ENCODE results near the gene SEMA3C. TPM values are rescaled to one million over a fixed set of nuclear protein-coding genes. Genes with fewer than 3 reads are reported as not detected.

SEMA3C gene
- total RNA-seq, 2 experiments from 2014 or later, result not detected

DNA sequence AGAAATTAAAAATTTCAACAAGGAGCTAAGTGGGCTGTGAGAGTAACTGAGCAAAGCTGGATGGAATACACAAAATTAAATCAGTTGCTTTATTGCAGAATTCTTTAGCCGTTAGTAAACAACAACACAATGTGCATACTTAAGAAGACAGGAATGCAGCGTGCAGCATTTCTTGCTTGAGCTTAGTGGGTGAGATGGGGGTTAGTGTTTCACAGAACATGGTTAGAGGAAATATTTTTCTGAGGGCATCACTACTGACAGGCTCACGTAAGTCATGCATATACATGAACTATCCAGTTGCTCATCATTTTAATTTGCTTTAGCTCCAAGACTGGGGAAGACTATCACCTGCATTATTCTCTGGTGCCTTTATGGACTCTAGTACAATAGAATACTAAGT, 199.6 kb downstream of the SEMA3C start:
- no peaks in the 10 kb centered on the region for H3K27me3 Mint-ChIP-seq
- POLR2A ChIA-PET, result no interaction called here

DNA sequence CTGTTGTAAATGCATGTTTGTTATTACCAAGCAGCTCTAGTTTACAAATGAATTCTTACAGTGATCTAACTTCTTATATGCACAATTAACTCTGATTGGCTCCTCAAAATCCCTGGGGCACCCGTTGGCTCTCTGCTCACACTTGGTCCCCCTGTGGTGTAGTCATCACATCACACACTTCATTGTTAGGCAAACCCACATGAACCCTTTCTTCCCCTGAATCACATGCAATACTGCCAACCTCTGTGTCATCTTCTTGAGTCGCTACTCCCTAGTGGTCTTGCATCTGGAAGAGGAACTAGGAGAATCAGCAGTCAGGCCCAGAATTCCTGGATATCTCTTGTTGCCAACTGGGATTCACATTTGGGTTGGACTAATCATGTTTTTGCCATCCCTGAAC, 207.3 kb downstream of the SEMA3C start:
- intact Hi-C loops (cut with micrococcal nuclease), result no loop called here
- peaks cover 8% of the 10 kb centered on the region for H3K9me3 Mint-ChIP-seq
- H3K4me1 Mint-ChIP-seq (ENCODE audit: low read depth), result no peaks in the 10 kb centered on the region
- no peak overlapping the region for H3K27ac Mint-ChIP-seq
- CTCF ChIA-PET, result no interaction called here
- POLR2A ChIA-PET, result no interaction called here
- no peak overlapping the region for H3K4me3 Mint-ChIP-seq
- no peaks in the 10 kb centered on the region for H3K36me3 Mint-ChIP-seq
- no peak for DNase-seq
- H3K27me3 Mint-ChIP-seq, result no peaks in the 10 kb centered on the region

More for the DNA sequence above, 199.6 kb downstream of the SEMA3C start:
- no peak for DNase-seq
- no peaks in the 10 kb centered on the region for H3K9me3 Mint-ChIP-seq
- no peak overlapping the region for H3K27ac Mint-ChIP-seq
- CTCF ChIA-PET, result no interaction called here
- no peak overlapping the region for H3K4me3 Mint-ChIP-seq
- no peaks in the 10 kb centered on the region for H3K36me3 Mint-ChIP-seq
- intact Hi-C loops (cut with micrococcal nuclease), result no loop called here
- no peaks in the 10 kb centered on the region for H3K4me1 Mint-ChIP-seq (ENCODE audit: low read depth)

DNA sequence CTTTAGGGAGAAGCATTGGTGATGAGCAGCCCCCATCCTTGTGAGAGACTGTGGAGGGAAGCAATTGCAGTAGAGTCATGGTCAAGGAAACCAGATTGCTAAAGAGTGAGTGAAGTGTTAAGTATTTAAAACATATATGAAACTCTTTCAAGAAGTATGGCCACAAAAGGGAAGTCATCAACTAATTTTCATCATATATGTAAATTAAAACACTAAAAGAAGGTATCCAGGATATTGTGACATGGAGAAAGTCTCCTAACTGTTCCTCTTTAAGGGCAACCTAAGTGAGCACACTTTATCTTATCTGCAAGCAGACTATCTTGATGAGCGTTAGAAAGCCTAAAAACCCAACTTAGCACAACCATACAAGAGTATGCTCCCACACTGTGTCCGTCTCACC, 210.7 kb downstream of the SEMA3C start:
- intact Hi-C loops (cut with micrococcal nuclease), result no loop called here
- no peak for DNase-seq
- Mint-ChIP-seq H3K9me3 (peaks cover 8% of the 10 kb centered on the region), H3K27ac (no peak overlapping the region), H3K36me3 (no peaks in the 10 kb centered on the region), H3K27me3 (no peaks in the 10 kb centered on the region), H3K4me3 (no peak overlapping the region), H3K4me1 (ENCODE audit: low read depth) (no peaks in the 10 kb centered on the region)
- CTCF ChIA-PET, result no interaction called here
- POLR2A ChIA-PET, result no interaction called here

DNA sequence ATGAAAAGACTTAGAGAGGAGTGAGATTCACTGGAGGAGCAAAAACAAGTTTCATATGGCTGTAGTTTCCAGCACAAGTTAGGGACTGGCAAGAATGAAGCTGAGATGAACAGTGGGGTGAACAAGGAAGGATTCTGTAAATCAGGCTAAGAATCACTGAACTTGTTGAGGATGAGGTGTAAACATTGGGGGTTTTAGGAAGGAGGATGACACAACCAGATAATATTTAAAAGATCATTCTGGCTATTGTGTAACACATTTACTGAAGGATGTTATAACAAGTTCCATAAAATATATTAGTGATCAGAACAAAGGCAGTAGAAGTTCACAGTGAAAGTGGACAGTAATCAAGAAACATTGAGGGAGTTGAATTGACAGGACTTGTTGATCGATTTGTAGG, 211.5 kb downstream of the SEMA3C start:
- no peak overlapping the region for H3K27ac Mint-ChIP-seq
- DNase-seq, result no peak
- no peaks in the 10 kb centered on the region for H3K27me3 Mint-ChIP-seq
- no peaks in the 10 kb centered on the region for H3K36me3 Mint-ChIP-seq
- POLR2A ChIA-PET, result no interaction called here
- intact Hi-C loops (cut with micrococcal nuclease), result no loop called here
- H3K4me1 Mint-ChIP-seq (ENCODE audit: low read depth), result no peaks in the 10 kb centered on the region
- H3K4me3 Mint-ChIP-seq, result no peak overlapping the region
- CTCF ChIA-PET, result no interaction called here
- H3K9me3 Mint-ChIP-seq, result peaks cover 8% of the 10 kb centered on the region

DNA sequence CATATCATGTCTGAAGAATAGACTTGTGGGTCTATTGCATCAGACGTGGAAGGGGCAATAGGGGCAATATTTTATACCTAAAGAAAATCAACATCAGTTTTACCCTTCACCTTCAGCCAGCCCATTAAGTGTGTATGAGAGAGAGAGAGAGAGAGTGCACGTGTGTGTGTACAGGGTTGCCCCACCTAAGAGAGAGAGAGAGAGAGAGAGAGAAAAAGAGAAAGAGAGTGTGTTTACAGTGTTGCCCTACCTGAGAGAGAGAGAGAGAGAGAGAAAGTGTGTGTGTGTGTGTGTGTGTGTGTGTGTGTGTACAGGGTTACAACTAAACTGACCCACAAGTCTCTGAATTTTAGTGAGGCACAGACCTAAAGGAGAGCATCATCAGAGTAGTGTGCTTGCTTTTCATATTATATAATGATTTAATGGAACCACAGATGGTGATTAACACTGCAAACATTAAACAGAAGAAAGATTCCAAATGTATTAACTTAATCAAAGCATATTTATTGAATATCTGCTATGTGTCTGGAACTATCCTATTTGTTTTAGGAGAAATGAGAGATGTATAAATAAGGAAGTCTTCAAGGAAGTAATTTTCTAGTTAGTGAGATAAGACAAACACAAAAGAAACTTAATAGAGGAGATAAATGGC, 213.6 kb downstream of the SEMA3C start:
- Mint-ChIP-seq H3K27ac (no peak overlapping the region), H3K36me3 (no peaks in the 10 kb centered on the region), H3K4me3 (no peak overlapping the region), H3K4me1 (ENCODE audit: low read depth) (no peaks in the 10 kb centered on the region), H3K27me3 (no peaks in the 10 kb centered on the region), H3K9me3 (peaks cover 5% of the 10 kb centered on the region)
- DNase-seq, result no peak
- CTCF ChIA-PET, result no interaction called here
- POLR2A ChIA-PET, result no interaction called here
- intact Hi-C loops (cut with micrococcal nuclease), result no loop called here

DNA sequence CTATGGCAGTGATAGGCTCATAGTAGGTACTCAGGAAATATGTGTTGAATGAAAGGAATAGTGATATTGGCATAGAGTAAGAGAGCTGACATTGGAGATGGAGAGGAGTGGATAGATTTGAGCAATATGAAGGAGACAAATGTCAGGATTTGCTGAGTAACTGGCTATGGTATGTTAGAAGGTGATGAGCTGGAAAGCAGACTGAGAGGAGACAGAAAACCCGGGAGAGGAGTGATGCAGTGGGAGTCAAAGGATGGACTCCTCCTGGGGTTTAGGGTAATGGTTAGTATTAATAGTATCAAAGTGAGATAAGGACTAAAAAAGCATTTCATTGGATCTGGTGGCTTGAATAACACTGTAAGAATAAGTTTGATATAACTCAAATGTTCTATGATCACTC, 215.6 kb downstream of the SEMA3C start:
- intact Hi-C loops (cut with micrococcal nuclease), result no loop called here
- Mint-ChIP-seq H3K36me3 (no peaks in the 10 kb centered on the region), H3K4me1 (ENCODE audit: low read depth) (no peaks in the 10 kb centered on the region), H3K4me3 (no peak overlapping the region), H3K9me3 (no peaks in the 10 kb centered on the region), H3K27me3 (no peaks in the 10 kb centered on the region), H3K27ac (no peak overlapping the region)
- POLR2A ChIA-PET, result no interaction called here
- DNase-seq, result no peak
- CTCF ChIA-PET, result no interaction called here

DNA sequence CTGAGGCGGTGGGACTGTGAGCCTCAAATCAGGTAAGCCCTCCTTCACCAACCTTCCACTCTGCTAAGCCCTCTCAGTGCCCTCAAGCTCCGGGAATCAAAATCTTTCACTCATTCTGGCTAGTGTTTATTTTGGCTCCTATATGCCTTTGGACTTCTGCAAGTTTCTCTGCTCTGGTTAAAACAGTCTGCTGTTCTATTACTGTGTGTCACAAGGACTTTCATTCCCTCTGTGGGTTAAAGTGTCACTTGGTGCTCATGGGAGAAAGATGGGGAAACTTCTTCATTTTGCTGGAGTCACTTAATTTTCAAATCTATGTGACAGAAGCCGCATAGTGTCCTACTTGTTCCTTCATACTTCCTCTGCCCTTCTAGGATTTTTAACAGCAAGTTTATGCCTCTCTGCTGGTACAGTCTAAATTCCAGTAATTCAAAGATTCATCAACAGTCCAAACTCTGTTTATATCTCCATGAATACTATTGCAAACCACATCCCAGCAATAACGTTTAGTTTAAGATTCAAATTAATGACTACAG, 219.1 kb downstream of the SEMA3C start:
- ChIA-PET CTCF (no interaction called here), POLR2A (no interaction called here)
- no peaks in the 10 kb centered on the region for H3K4me1 Mint-ChIP-seq (ENCODE audit: low read depth)
- no peak overlapping the region for H3K27ac Mint-ChIP-seq
- H3K27me3 Mint-ChIP-seq, result no peaks in the 10 kb centered on the region
- H3K9me3 Mint-ChIP-seq, result no peaks in the 10 kb centered on the region
- no peak overlapping the region for H3K4me3 Mint-ChIP-seq
- intact Hi-C loops (cut with micrococcal nuclease), result loop anchor here (1.0 kb wide), 1 partner anchor 771 kb away; no protein-coding TSS in a partner anchor
- no peaks in the 10 kb centered on the region for H3K36me3 Mint-ChIP-seq
- no peak for DNase-seq

DNA sequence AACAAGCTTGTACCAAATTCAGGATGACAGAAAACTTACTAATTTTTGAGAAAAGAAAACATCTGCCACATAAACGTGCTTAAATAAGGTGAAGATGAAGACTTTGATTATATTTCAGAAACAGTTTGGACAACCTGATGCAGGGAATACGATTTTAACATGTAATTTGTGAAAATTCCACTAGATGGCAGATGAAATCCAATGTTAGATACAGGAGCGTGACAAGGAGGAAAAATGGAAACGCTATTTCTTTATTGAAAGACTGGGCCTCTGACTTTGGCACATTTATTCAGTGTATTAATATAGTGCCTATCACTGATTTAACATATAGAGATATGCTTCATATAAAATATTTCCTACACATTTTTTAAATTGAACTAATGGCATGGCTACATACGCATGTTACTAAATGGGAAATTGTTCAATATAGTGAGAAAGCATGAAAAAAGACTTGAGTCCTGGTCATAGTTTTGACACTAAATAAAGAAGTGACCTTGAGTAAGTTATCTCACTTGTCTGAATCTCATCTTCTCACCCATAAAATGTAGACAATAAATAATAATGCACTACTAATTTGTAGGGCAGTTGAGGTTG, 219.7 kb downstream of the SEMA3C start:
- Mint-ChIP-seq H3K27me3 (no peaks in the 10 kb centered on the region), H3K4me3 (no peak overlapping the region), H3K9me3 (no peaks in the 10 kb centered on the region), H3K36me3 (no peaks in the 10 kb centered on the region), H3K4me1 (ENCODE audit: low read depth) (no peaks in the 10 kb centered on the region), H3K27ac (no peak overlapping the region)
- ChIA-PET POLR2A (no interaction called here), CTCF (interaction anchor here (1.6 kb wide), 1 partner anchor 771 kb away, joined by 8 read pairs; no protein-coding TSS in a partner anchor)
- intact Hi-C loops (cut with micrococcal nuclease), result loop anchor here (1.0 kb wide), 1 partner anchor 771 kb away; no protein-coding TSS in a partner anchor
- DNase-seq, result no peak

All from activated CD4-positive, alpha-beta memory T cell treated with anti-CD3 and anti-CD28 coated beads for 36 hours (primary cell).